Panc1 (cell line): ENCODE measurements around the gene MYRIP.
"Not testable (repeated sequence)": the region's sequence is repeated elsewhere in the genome, so short reads cannot be mapped to it uniquely, and the experiment has no call there.

Experiments
- CTCF ChIP-seq: fragments of 450-650 bp; IDR thresholded peaks from 2 replicates; pipeline ENCODE4 v1.5.1; 2017; ENCODE audit warnings: mild to moderate bottlenecking
- POLR2AphosphoS5 ChIP-seq: IDR thresholded peaks from 2 replicates; pipeline ENCODE4 v1.6.1; 2012; ENCODE audit warnings: mild to moderate bottlenecking, low read depth, low read length, moderate library complexity

- not testable (repeated sequence) for TF ChIP-seq CTCF, POLR2AphosphoS5
Measured at GRCh38 chr3:40077828-40078492, 268.6 kb downstream of the MYRIP start.
